Measurements from ENCODE around the gene HTD2. TPM values are rescaled to one million over a fixed set of nuclear protein-coding genes. Genes with fewer than 3 reads are reported as not detected.

HTD2 gene
- total RNA-seq, 1 experiment from 2014 or later: 8.2 TPM

- BruUV-seq (replicated peaks): no TSS peak
- Histone ChIP-seq H3K36me3 (ENCODE audit: control insufficient read depth, insufficient read depth, low read length) (no peaks in the 10 kb centered on the region), H3K4me3 (ENCODE audit: low read depth, low read length) (peak overlapping the region; percentile 73), H3K4me1 (no peaks in the 10 kb centered on the region), H3K9me3 (no peaks in the 10 kb centered on the region), H3K27me3 (replicated peaks; ENCODE audit: control insufficient read depth, insufficient read depth, low read length) (no peaks in the 10 kb centered on the region; the same call in 1 of the 2 replicates)
- H3K27me3 Mint-ChIP-seq (ENCODE audit: insufficient read depth, unreplicated experiment): no peaks in the 10 kb centered on the region
- CTCF ChIA-PET: interaction anchor here (0.6 to 1.4 kb wide), 4 partner anchors 27 to 82 kb away, joined by 3 to 11 read pairs (median 4); partner anchors contain the start of genes HTD2 and RPP14
- no peaks in the 10 kb centered on the region for H3K9me3 Mint-ChIP-seq (ENCODE audit: unreplicated experiment)
- no peak overlapping the region for H3K27ac Mint-ChIP-seq (ENCODE audit: unreplicated experiment)
- TF ChIP-seq CTCF (IDR thresholded peaks at IDR 0.05; ENCODE audit: insufficient read depth in 1 of 2, low read depth in 1 of 2, low read length in 1 of 2, severe bottlenecking in 1 of 2, unreplicated experiment in 1 of 2): no peak
- intact Hi-C loops (cut with micrococcal nuclease; ENCODE audit: unreplicated experiment): loop anchor here (1.0 kb wide), 1 partner anchor 81 kb away; no protein-coding TSS in a partner anchor
- peak overlapping the region; percentile 89 for H3K4me3 Mint-ChIP-seq (ENCODE audit: unreplicated experiment)
- POLR2A ChIA-PET: interaction anchor here (0.6 kb wide), 4 partner anchors 12 to 789 kb away, joined by 3 to 7 read pairs (median 4); partner anchors contain the start of gene DNAH12
- no peaks in the 10 kb centered on the region for H3K36me3 Mint-ChIP-seq (ENCODE audit: insufficient read depth, unreplicated experiment)
- H3K4me1 Mint-ChIP-seq (ENCODE audit: low read depth, unreplicated experiment): peaks cover 13% of the 10 kb centered on the region
- peak in 1 of 2 experiments; percentile 24 for DNase-seq
These were observed 27.1 kb downstream of the HTD2 start for GRCh38 chr3:58333206-58334012.

DNA sequence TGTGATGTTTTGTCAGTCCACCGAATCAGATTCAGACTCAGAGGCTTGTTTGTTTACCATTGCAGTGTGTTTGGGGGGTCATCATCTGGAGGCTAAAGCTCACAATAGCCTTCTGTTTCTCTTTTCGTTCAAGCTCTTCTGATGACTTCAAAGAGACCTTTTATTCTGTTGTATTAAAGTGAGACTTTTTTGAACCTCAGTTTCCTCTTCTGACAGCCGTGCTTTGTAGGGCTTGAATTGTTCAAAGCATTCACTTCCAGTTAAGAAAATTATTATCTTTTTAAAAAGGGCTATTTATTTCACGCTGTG is 27.6 kb downstream of the HTD2 start:
- Mint-ChIP-seq H3K4me1 (ENCODE audit: low read depth, unreplicated experiment) (peaks cover 13% of the 10 kb centered on the region), H3K36me3 (ENCODE audit: insufficient read depth, unreplicated experiment) (peaks cover under 1% of the 10 kb centered on the region), H3K9me3 (ENCODE audit: unreplicated experiment) (no peaks in the 10 kb centered on the region), H3K4me3 (ENCODE audit: unreplicated experiment) (peak overlapping the region; percentile 89), H3K27ac (ENCODE audit: unreplicated experiment) (no peak overlapping the region), H3K27me3 (ENCODE audit: insufficient read depth, unreplicated experiment) (no peaks in the 10 kb centered on the region)
- intact Hi-C loops (cut with micrococcal nuclease; ENCODE audit: unreplicated experiment): no loop called here
- no peak for TF ChIP-seq CTCF (IDR thresholded peaks at IDR 0.05; ENCODE audit: insufficient read depth in 1 of 2, low read depth in 1 of 2, low read length in 1 of 2, severe bottlenecking in 1 of 2, unreplicated experiment in 1 of 2)
- no peaks in the 10 kb centered on the region for H3K4me1 ChIP-seq
- ChIA-PET POLR2A (no interaction called here), CTCF (interaction anchor here (0.6 to 1.4 kb wide), 4 partner anchors 28 to 82 kb away, joined by 3 to 11 read pairs (median 4); partner anchors contain the start of genes HTD2 and RPP14)
- H3K9me3 ChIP-seq: no peaks in the 10 kb centered on the region
- H3K4me3 ChIP-seq (ENCODE audit: low read depth, low read length): peak overlapping the region; percentile 73
- no peak for DNase-seq
- BruUV-seq (replicated peaks): no TSS peak
- no peaks in the 10 kb centered on the region for H3K36me3 ChIP-seq (ENCODE audit: control insufficient read depth, insufficient read depth, low read length)
- no peaks in the 10 kb centered on the region; the same call in 1 of the 2 replicates for H3K27me3 ChIP-seq (replicated peaks; ENCODE audit: control insufficient read depth, insufficient read depth, low read length)

GRCh38 chr3:58334506-58334884 is 28.2 kb downstream of the HTD2 start:
- Histone ChIP-seq H3K9me3 (no peaks in the 10 kb centered on the region), H3K36me3 (ENCODE audit: control insufficient read depth, insufficient read depth, low read length) (no peaks in the 10 kb centered on the region), H3K4me3 (ENCODE audit: low read depth, low read length) (no peak overlapping the region), H3K4me1 (no peaks in the 10 kb centered on the region), H3K27me3 (replicated peaks; ENCODE audit: control insufficient read depth, insufficient read depth, low read length) (no peaks in the 10 kb centered on the region; the same call in 1 of the 2 replicates)
- ChIA-PET CTCF (interaction anchor here (0.8 to 1.2 kb wide), 2 partner anchors 81 kb away, joined by 4 to 6 read pairs; no protein-coding TSS in a partner anchor), POLR2A (no interaction called here)
- peaks cover 5% of the 10 kb centered on the region for H3K36me3 Mint-ChIP-seq (ENCODE audit: insufficient read depth, unreplicated experiment)
- H3K27me3 Mint-ChIP-seq (ENCODE audit: insufficient read depth, unreplicated experiment): no peaks in the 10 kb centered on the region
- no peaks in the 10 kb centered on the region for H3K9me3 Mint-ChIP-seq (ENCODE audit: unreplicated experiment)
- H3K27ac Mint-ChIP-seq (ENCODE audit: unreplicated experiment): peak overlapping the region; percentile 77
- H3K4me3 Mint-ChIP-seq (ENCODE audit: unreplicated experiment): peak overlapping the region; percentile 35
- TSS peak; percentile 24 for BruUV-seq (replicated peaks)
- intact Hi-C loops (cut with micrococcal nuclease; ENCODE audit: unreplicated experiment): no loop called here
- no peak for TF ChIP-seq CTCF (IDR thresholded peaks at IDR 0.05; ENCODE audit: insufficient read depth in 1 of 2, low read depth in 1 of 2, low read length in 1 of 2, severe bottlenecking in 1 of 2, unreplicated experiment in 1 of 2)
- DNase-seq: no peak
- peaks cover 13% of the 10 kb centered on the region for H3K4me1 Mint-ChIP-seq (ENCODE audit: low read depth, unreplicated experiment)
